CD8-positive, alpha-beta memory T cell (primary cell): ENCODE data around the gene ENO1. TPM values are rescaled to one million over a fixed set of nuclear protein-coding genes. Genes with fewer than 3 reads are reported as not detected.

Experiments
- CTCF ChIA-PET: fragments of 350-600 bp; sonication (Branson Sonifier 250); formaldehyde crosslinking; loops from one replicate; lab custom pipeline; 2021; ENCODE audit warnings: antibody characterized with exemption; lab: Charles Lee
- POLR2A ChIA-PET: fragments of 350-600 bp; sonication (Branson Sonifier 250); formaldehyde crosslinking; loops from one replicate; lab custom pipeline; 2021; ENCODE audit warnings: antibody characterized with exemption; lab: Charles Lee
- DNase-seq, 5 donors: peaks; one replicate each; pipeline versions ENCODE4 v3.0.0 to v3.0.0-alpha.2; 2020 to 2022; ENCODE audit warnings: mixed read lengths in 1 of 5
- H3K27ac ChIP-seq: one replicate; pipeline ENCODE4 v1.7.0; 2013; ENCODE audit warnings: low read depth, mild to moderate bottlenecking, low read length, moderate library complexity
- H3K27me3 ChIP-seq: 2 replicates; pipeline ENCODE4 v1.7.0; 2013; ENCODE audit warnings: low read length, mild to moderate bottlenecking; ENCODE audit not compliant: insufficient read depth, poor library complexity, severe bottlenecking
- H3K36me3 ChIP-seq: 2 replicates; pipeline ENCODE4 v1.7.0; 2013; ENCODE audit warnings: mild to moderate bottlenecking, low read length, moderate library complexity; ENCODE audit not compliant: insufficient read depth
- H3K4me1 ChIP-seq: 2 replicates; pipeline ENCODE4 v1.7.0; 2013; ENCODE audit warnings: mild to moderate bottlenecking, low read length, moderate library complexity; ENCODE audit not compliant: insufficient read depth
- H3K4me3 ChIP-seq: 2 replicates; pipeline ENCODE4 v1.7.0; 2013; ENCODE audit warnings: mild to moderate bottlenecking, low read length
- H3K9me3 ChIP-seq: 2 replicates; pipeline ENCODE4 v1.7.0; 2013; ENCODE audit warnings: mild to moderate bottlenecking, low read length
- H3K27ac Mint-ChIP-seq, 8 donors: one replicate each; pipeline ENCODE4 v1.8.0; 2020 to 2021; ENCODE audit warnings: mixed read lengths in 8 of 8, mild to moderate bottlenecking in 6 of 8, inconsistent platforms in 3 of 8, moderate library complexity in 3 of 8
- H3K27me3 Mint-ChIP-seq, 2 donors: one replicate each; pipeline ENCODE4 v1.8.0; 2020 to 2021; ENCODE audit warnings: mixed read lengths in 2 of 2, mild to moderate bottlenecking in 1 of 2, moderate library complexity in 1 of 2
- H3K36me3 Mint-ChIP-seq, 3 donors: one replicate each; pipeline ENCODE4 v1.8.0; 2020 to 2021; ENCODE audit warnings: mixed read lengths in 3 of 3, inconsistent platforms in 1 of 3, mild to moderate bottlenecking in 1 of 3
- H3K4me1 Mint-ChIP-seq, 3 donors: one replicate each; pipeline ENCODE4 v1.8.0; 2020 to 2021; ENCODE audit warnings: mixed read lengths in 3 of 3, inconsistent platforms in 1 of 3, mild to moderate bottlenecking in 1 of 3
- H3K4me3 Mint-ChIP-seq, 7 donors: one replicate each; pipeline ENCODE4 v1.8.0; 2020 to 2021; ENCODE audit warnings: mixed read lengths in 7 of 7, mild to moderate bottlenecking in 6 of 7, moderate library complexity in 4 of 7, inconsistent platforms in 2 of 7
- H3K9me3 Mint-ChIP-seq, 5 donors: one replicate each; pipeline ENCODE4 v1.8.0; 2020 to 2022; ENCODE audit warnings: mixed read lengths in 5 of 5, mild to moderate bottlenecking in 3 of 5, moderate library complexity in 2 of 5, inconsistent platforms in 1 of 5
- polyA plus RNA-seq: library from polyadenylated mRNA; unstranded; fragments of 300-500 nt; fragmentation: Illumina TruSeq; gene quantifications from one replicate; pipeline ENCODE4 v1.2.3, GENCODE V29; 2021
- total RNA-seq, 2 experiments: library from RNA; stranded (reverse); gene quantifications; one replicate each; pipeline ENCODE4 v1.2.3, GENCODE V29; 2021

ENO1 gene
- total and polyA plus RNA-seq, 3 experiments from 2014 or later: 1,061 to 3,136 (median 3,105) TPM

GRCh38 chr1:8813991-8814390 lies 64.5 kb downstream of the ENO1 start:
- Histone ChIP-seq H3K27me3 (no peaks in the 10 kb centered on the region), H3K36me3 (no peaks in the 10 kb centered on the region), H3K9me3 (no peaks in the 10 kb centered on the region), H3K4me3 (no peak overlapping the region), H3K4me1 (peaks cover 27% of the 10 kb centered on the region), H3K27ac (no peak overlapping the region)
- Mint-ChIP-seq H3K4me3 (peak overlapping the region in 1 of 7 donors; percentile 95), H3K9me3 (no peaks in the 10 kb centered on the region), H3K27ac (peak overlapping the region in 3 of 8 donors; percentile 11 to 54 (median 12)), H3K36me3 (peaks cover 0 to 10% (median 0%) of the 10 kb centered on the region in 3 donors), H3K4me1 (peaks cover 41 to 60% (median 48%) of the 10 kb centered on the region in 3 donors), H3K27me3 (peaks cover 0 to 6% of the 10 kb centered on the region in 2 donors)
- CTCF ChIA-PET: no interaction called here
- POLR2A ChIA-PET: no interaction called here
- no peak for DNase-seq

- Mint-ChIP-seq H3K27me3 (peaks cover 0 to 5% of the 10 kb centered on the region in 2 donors), H3K9me3 (no peaks in the 10 kb centered on the region), H3K4me3 (peak overlapping the region in 1 of 7 donors; percentile 1), H3K4me1 (peaks cover 37 to 58% (median 43%) of the 10 kb centered on the region in 3 donors), H3K27ac (peak overlapping the region in 3 of 8 donors; percentile 1 to 69 (median 27)), H3K36me3 (peaks cover 0 to 10% (median 1%) of the 10 kb centered on the region in 3 donors)
- Histone ChIP-seq H3K9me3 (no peaks in the 10 kb centered on the region), H3K4me3 (no peak overlapping the region), H3K36me3 (no peaks in the 10 kb centered on the region), H3K4me1 (peaks cover 24% of the 10 kb centered on the region), H3K27ac (no peak overlapping the region), H3K27me3 (no peaks in the 10 kb centered on the region)
- ChIA-PET CTCF (interaction anchor here (0.7 to 1.0 kb wide), 2 partner anchors 36 to 192 kb away, joined by 3 to 4 read pairs; no protein-coding TSS in a partner anchor), POLR2A (no interaction called here)
- DNase-seq: no peak
These were observed 65.3 kb downstream of the ENO1 start for GRCh38 chr1:8813016-8813763.

GRCh38 chr1:8812081-8812480 lies 66.4 kb downstream of the ENO1 start:
- CTCF ChIA-PET: no interaction called here
- no peak overlapping the region for H3K27ac ChIP-seq
- peaks cover 23% of the 10 kb centered on the region for H3K4me1 ChIP-seq
- H3K27me3 ChIP-seq: no peaks in the 10 kb centered on the region
- DNase-seq: no peak
- Mint-ChIP-seq H3K4me3 (no peak overlapping the region), H3K27ac (peak overlapping the region in 1 of 8 donors; percentile 7), H3K4me1 (peaks cover 35 to 60% (median 40%) of the 10 kb centered on the region in 3 donors), H3K9me3 (no peaks in the 10 kb centered on the region), H3K27me3 (no peaks in the 10 kb centered on the region), H3K36me3 (peaks cover 0 to 6% (median 1%) of the 10 kb centered on the region in 3 donors)
- H3K9me3 ChIP-seq: no peaks in the 10 kb centered on the region
- POLR2A ChIA-PET: no interaction called here
- H3K36me3 ChIP-seq: no peaks in the 10 kb centered on the region
- no peak overlapping the region for H3K4me3 ChIP-seq

Other genes starting within 250 kb of the ENO1 start
- 10 to 100 TPM; 37.9 to 39.2 TPM for gene RERE, start 61.0 kb downstream of the ENO1 start, total RNA-seq
- 10.9 TPM for gene RERE, start 61.0 kb downstream of the ENO1 start, polyA plus RNA-seq
- 1 to 10 TPM; 1.2 to 1.4 TPM for gene CA6, start 67.2 kb upstream of the ENO1 start, total RNA-seq
- gene CA6, start 67.2 kb upstream of the ENO1 start, polyA plus RNA-seq: 3.7 TPM
- not detected for gene SLC2A7, start 147.7 kb upstream of the ENO1 start, total RNA-seq
- not detected for gene SLC2A7, start 147.7 kb upstream of the ENO1 start, polyA plus RNA-seq
- not detected for gene SLC2A5, start 190.9 kb upstream of the ENO1 start, total RNA-seq
- gene SLC2A5, start 190.9 kb upstream of the ENO1 start, polyA plus RNA-seq: not detected